Thymus (tissue), 2 donors: ENCODE data around the gene NDUFAB1. TPM values are rescaled to one million over a fixed set of nuclear protein-coding genes. Genes with fewer than 3 reads are reported as not detected.

Experiments used
- polyA plus RNA-seq: library from polyadenylated mRNA; stranded (reverse); fragments of 200-250 nt; gene quantifications from one replicate; pipeline ENCODE4 v1.2.3, GENCODE V29; 2013
- total RNA-seq: library from RNA; stranded (reverse); fragments of 120-200 nt; gene quantifications from one replicate; pipeline ENCODE4 v1.2.4, GENCODE V29; 2013
- donor health status: healthy.

Gene NDUFAB1
- total and polyA plus RNA-seq, 2 donors: 110 to 153 TPM

Other genes with a start within 250 kb of the NDUFAB1 start
- 9.0 TPM for gene COG7, start 143.1 kb downstream of the NDUFAB1 start, total RNA-seq
- 28.0 TPM for gene COG7, start 143.1 kb downstream of the NDUFAB1 start, polyA plus RNA-seq
- 59.0 TPM for gene GGA2, start 85.8 kb downstream of the NDUFAB1 start, total RNA-seq
- gene GGA2, start 85.8 kb downstream of the NDUFAB1 start, polyA plus RNA-seq: 42.4 TPM
- 20.5 TPM for gene EARS2, start 39.0 kb downstream of the NDUFAB1 start, total RNA-seq
- gene EARS2, start 39.0 kb downstream of the NDUFAB1 start, polyA plus RNA-seq: 11.5 TPM
- 26.5 TPM for gene UBFD1, start 38.6 kb downstream of the NDUFAB1 start, total RNA-seq
- 14.4 TPM for gene UBFD1, start 38.6 kb downstream of the NDUFAB1 start, polyA plus RNA-seq
- gene PALB2, start 45.0 kb upstream of the NDUFAB1 start, total RNA-seq: 10.0 TPM
- gene PALB2, start 45.0 kb upstream of the NDUFAB1 start, polyA plus RNA-seq: 14.3 TPM
- gene DCTN5, start 45.1 kb upstream of the NDUFAB1 start, total RNA-seq: 34.8 TPM
- 15.8 TPM for gene DCTN5, start 45.1 kb upstream of the NDUFAB1 start, polyA plus RNA-seq
- gene PLK1, start 82.6 kb upstream of the NDUFAB1 start, total RNA-seq: 19.9 TPM
- 6.9 TPM for gene PLK1, start 82.6 kb upstream of the NDUFAB1 start, polyA plus RNA-seq
- gene ERN2, start 116.9 kb upstream of the NDUFAB1 start, total RNA-seq: 0.42 TPM
- 0.27 TPM for gene ERN2, start 116.9 kb upstream of the NDUFAB1 start, polyA plus RNA-seq
- 0.33 TPM for gene CHP2, start 158.7 kb upstream of the NDUFAB1 start, total RNA-seq
- gene CHP2, start 158.7 kb upstream of the NDUFAB1 start, polyA plus RNA-seq: 2.9 TPM
- 57.4 TPM for gene PRKCB, start 239.7 kb upstream of the NDUFAB1 start, total RNA-seq
- 21.9 TPM for gene PRKCB, start 239.7 kb upstream of the NDUFAB1 start, polyA plus RNA-seq